T follicular helper cell (primary cell): ENCODE data around the gene C22orf31.

Experiments
- DNase-seq: peaks from one replicate; pipeline ENCODE4 v3.0.0-alpha.2; 2020; ENCODE audit warnings: low read depth

The C22orf31 gene

DNA sequence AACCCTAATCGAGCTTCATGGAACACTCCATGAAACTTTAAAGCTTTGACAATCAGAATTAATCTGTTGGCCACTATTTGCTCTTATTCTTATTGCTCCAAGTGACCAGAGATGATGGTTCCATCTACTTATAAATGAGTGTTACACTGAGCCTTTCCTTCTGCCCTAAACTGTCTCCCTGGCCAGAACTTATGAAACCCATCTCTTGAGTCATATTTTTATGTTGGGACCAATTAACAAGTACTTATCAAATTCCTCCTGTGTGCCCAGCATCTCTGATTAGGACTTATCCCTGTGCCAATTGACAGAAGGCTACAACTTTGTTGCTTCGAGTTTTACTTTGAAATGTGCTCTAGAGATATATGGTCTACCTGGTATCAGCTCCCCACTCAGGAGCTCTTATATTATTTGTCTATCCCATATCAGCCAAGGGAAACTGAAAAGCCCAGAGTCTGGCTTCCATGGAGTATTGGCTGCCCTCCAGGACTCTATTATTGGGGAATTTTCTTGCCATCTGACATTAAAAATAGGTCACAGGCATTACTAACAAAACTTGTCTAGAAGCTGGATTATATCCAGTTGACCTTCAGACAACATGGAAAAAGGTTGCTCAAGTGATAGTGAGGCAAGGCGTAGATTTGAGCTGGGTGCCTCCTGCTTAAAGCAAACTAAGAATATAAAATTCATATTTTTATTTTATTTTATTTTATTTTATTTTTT is 20.0 kb upstream of the C22orf31 start:
- no peak for DNase-seq

DNA sequence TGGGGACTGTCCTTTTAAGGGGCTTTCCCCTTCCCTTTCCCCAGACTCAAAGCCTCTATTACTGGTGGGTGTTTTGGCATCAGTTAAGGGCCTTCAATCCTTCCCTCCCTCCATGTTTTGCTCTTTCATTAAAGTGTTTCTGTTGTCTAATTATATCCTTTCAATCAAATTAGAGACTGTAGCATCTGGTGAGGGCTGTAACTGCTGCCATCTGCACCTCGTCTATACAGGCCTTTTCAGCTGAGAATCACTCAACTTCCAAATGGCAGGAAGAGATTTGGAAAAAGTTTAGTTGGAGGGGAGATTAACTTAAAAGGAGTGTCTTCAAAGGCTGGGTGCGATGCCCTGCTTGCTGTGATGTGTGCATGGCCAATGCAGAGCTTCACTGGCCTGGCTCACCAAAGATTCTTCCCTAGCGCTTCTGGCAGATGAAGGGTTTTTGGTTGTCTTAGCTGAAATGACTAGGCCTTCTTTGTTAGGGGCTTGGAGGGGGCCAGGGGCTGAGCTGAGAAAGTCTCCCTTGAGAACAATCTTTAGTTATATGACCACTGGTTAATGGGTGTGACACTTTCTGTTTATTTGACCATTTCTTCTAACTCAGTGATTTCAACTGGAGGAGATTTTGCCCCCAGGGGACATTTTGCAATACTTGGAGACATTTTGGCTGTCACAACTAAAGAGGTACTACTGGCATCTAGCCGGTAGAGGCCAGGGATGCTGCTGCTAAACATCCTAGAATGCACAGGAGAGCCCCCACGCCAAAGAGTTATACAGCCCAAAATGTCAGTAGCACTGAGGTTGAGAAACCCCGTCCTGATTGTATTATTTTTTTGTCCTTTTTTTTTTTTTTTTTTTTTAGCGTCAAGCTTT is 18.7 kb upstream of the C22orf31 start:
- DNase-seq: no peak

- DNase-seq: no peak
Observed at GRCh38 chr22:29079218-29079901, 17.7 kb upstream of the C22orf31 start.

- DNase-seq: no peak
Observed at GRCh38 chr22:29078869-29079207, 17.2 kb upstream of the C22orf31 start.

- DNase-seq: no peak
Observed at GRCh38 chr22:29078036-29078868, 16.6 kb upstream of the C22orf31 start.

DNA sequence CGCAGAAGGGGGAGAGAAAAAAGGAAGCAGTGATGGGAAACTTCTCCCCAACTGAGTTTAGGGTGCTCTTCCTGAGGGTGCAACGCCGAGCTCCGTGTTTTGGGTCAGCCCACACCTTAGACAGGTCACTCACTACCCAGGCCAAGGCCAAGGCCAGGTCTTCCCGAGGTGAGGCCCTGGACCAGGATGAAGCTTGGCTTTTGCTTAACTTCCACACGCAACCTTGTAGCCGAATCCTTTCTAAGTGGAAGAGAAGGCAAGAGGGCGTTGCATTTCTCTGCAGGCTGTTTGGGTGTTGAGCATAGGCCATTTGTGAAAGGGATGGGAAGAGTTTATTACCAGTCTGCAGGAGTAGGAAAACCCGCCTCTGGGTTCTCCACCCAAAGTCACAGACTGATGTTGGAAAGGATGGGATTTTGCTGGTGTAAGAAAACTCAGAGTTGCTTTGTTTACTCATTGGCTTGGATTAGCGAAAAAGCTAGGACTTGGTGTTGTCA is 12.7 kb upstream of the C22orf31 start:
- no peak for DNase-seq

GRCh38 chr22:29073618-29074275 is 12.1 kb upstream of the C22orf31 start:
- DNase-seq: no peak

DNA sequence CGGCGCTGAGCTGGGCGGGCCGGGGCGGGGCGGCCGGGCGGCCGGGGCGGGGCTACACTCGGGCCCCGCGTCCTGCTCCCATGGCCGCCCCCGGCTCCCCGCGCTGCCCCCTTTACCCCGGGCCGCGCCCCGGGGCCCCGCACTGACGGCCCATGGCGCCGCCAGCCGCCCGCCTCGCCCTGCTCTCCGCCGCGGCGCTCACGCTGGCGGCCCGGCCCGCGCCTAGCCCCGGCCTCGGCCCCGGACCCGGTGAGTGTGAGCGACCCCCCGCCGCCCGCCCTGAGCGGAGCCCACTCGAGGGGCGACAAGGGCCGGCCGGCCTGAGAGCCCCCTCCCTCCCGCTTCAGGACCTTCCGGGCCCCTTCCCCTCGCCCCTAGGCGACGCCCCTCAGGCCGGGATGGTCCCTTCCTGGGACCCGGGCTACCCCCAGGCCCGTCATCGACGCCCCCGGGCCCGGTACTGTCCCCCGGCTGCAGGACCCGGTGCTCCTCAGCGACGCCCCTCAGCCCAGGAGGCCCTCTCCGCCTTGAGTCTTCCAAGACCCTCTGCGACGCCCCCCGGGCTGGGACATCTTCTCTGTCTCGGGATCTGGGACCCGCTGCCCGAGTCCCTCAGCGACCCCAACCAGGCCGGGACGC is 11.5 kb upstream of the C22orf31 start, which contains the start of gene KREMEN1:
KREMEN1 (plus strand) TSS at position 57 of the 639 bp plus-strand sequence; CDS start at position 153, 96 bp downstream.
- no peak for DNase-seq

DNA sequence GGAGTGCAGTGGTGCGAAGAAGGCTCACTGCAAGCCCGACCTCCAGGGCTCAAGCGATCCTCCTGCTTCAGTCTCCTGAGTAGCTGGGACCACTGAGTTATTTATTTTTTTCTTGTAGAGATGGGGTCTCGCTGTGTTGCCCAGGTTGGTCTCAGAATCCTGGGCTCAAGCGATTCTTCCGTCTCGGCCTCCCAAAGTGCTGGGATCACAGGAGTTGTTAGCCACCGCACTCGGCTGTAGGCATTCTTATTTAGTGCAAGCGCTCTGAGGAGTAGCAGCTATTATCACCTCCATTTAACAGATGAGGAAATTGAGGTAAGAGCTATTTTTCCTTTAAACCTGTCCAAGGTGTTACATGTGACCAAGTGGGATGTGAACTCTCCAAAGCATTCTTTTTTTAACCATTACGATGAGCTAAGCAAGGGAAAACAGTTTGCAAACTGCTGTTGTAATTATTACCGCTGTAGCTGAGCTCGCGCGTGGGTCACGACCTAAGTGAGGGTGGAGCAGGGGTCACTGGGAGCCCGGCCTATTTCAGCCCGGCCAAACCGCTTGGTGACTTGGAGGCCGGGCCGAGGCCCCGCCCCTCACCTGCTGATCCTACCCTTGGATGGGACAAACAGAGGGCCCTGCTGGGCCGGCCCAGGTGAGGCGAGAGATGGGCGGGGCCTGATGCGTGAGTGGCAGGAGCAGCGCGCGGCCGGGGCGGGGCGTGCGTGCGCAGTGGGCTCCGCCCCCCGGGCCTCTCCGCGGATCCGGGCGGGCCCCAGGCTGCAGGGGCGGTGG is 10.8 kb upstream of the C22orf31 start:
- peak; percentile 70 for DNase-seq

DNA sequence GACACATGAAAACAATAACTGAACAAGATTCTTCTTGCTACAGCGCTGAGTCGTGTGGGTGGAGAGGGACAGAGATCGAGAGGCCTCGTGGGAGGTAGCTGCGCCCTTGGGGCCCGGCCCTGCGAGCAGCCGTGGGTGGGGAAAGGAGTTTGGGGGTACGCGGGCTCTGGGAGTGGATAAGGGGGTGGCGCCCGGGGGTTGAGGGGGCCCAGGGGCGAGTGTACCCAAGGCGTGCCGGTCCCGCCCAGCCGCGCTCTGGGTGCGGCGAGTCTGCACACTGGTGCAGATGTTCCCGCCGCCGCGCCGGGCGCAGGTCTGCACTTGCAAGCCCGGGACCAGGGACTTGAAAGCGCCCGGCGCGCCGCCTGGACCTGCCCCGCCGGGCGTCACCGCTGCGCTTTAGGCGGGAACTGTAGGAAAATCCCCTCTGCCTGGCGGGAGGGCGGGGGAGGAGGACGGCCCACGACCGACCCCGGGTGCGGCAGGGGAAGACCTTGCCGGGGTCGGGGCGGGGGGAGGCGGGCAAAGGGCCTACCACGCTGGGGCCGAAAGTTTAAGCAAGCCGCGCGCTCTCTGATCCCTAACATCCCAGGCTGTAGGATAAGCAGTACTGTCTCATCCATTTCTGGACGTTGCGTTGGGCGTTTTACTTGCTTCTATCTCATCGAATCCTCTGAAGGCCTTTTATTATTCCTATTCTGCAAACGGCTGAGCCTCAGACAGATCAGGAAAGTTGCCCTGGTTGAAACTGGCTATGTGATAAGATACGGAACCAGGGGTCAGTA is 9.8 kb upstream of the C22orf31 start:
- DNase-seq: no peak

DNA sequence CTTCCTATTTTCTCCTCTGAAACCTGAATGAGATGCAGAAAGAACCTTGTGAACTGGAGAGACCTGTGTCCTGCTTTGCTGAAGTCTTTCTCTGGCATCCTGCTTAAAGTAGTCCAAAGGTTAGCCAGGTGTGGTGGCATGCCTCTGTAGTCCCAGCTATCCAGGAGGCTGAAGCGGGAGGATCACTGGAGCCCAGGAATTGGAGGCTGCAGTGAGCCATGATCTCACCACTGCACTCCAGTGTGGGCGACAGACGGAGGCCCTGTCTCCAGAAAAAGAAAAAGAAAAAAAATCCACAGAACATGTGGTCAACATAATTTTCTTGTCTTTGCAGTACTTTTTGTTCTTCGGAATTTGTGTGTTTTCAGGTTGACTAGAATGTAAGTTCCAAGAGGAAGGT is 8.9 kb upstream of the C22orf31 start:
- no peak for DNase-seq

GRCh38 chr22:29069463-29069862 is 7.8 kb upstream of the C22orf31 start:
- no peak for DNase-seq

GRCh38 chr22:29065468-29066190 is 4.0 kb upstream of the C22orf31 start:
- DNase-seq: no peak

DNA sequence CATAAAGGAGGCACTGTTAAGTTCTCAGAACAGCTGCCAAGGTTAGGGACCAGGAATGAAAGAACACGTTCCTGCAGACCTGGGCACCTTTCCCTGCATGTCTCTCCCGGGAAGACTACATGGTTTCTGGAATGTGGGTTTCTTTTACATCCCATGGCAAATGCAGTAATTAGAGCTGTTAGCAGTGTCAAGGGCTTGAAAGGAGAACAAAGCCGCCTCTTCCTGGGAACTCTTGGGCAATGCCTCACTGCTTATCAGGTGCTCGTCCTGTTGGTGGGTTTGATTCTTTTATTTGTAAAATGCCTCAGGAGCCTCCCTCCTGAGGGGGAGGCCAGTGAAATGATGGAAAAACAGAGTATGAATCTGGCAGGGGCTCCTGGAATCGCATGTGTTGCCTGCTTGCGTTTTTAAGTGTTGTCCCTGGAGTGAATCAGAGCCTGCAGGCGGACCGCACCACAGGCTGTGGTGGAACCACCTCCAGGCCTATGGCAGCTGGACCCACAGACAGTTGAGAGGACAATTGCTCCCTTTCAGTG is 723 bp upstream of the C22orf31 start:
- DNase-seq: no peak

DNA sequence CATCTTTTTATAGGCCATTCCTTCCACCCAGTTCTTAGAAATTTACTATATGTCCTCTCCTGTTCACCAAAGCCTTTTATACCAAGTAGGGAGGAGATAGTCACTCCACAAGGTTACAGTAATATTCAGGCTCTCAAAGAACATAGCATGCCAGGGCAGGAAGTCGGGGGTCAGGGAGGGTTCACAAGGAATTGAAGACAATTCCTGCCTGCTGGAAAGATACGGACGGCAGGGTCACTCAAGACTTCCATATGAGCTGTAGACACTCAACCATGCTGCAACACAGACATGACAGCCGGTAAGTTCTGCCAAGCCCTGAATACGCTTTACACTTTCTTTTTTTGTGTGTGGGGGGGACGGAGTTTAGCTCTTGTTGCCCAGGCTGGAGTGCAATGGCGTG is 700 bp downstream of the C22orf31 start:
- DNase-seq: no peak

- no peak for DNase-seq
Observed at GRCh38 chr22:29060251-29060869, 1.3 kb downstream of the C22orf31 start.

DNA sequence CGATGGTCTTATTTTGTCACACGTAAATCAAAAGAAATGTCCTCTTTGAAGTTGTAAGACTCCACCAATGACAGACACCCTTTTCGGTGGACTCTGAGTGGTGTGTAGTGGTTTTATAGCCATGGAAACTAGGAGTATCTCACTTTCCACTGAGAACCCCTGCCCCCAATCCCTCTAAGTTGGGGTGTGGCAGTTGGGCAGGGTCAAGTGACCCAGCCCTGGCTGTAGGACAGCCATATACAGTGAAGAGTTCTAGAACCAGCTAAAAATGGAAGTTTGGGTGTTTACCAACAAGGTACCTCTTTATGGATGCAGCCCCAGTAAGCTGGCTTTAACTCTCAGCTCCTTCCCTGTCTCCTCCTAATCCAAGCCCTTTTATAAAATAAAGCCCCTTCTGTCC is 5.2 kb downstream of the C22orf31 start:
- DNase-seq: no peak
